Smooth muscle cell (in vitro differentiated cells): ENCODE data around the gene OR6S1. TPM values are rescaled to one million over a fixed set of nuclear protein-coding genes. Genes with fewer than 3 reads are reported as not detected.

Source experiments
- DNase-seq: peaks from one replicate; lab custom pipeline; 2025; ENCODE audit not compliant: unreplicated experiment; lab: John Stamatoyannopoulos, UW
- H2AFZ ChIP-seq: fragments of 200-600 bp; sonication (generic); 2 replicates; pipeline ENCODE4 v1.6.0; 2016; ENCODE audit warnings: antibody characterized with exemption, low read depth, mild to moderate bottlenecking
- H3F3A ChIP-seq: fragments of 200-600 bp; sonication (generic); 2 replicates; pipeline ENCODE4 v1.6.0; 2017; ENCODE audit warnings: antibody characterized with exemption, low read depth
- H3K27ac ChIP-seq: fragments of 200-600 bp; sonication (generic); 2 replicates; pipeline ENCODE4 v1.5.1; 2016; ENCODE audit warnings: low read depth, mild to moderate bottlenecking
- H3K27me3 ChIP-seq: fragments of 200-600 bp; sonication (generic); 2 replicates; pipeline ENCODE4 v1.6.1; 2016; ENCODE audit warnings: low read depth, mild to moderate bottlenecking
- H3K36me3 ChIP-seq: fragments of 200-600 bp; sonication (generic); 2 replicates; pipeline ENCODE4 v1.5.1; 2016; ENCODE audit warnings: low read depth
- H3K4me1 ChIP-seq: fragments of 200-600 bp; sonication (generic); 2 replicates; pipeline ENCODE4 v1.5.1; 2016; ENCODE audit warnings: low read depth
- H3K4me2 ChIP-seq: fragments of 200-600 bp; sonication (generic); 2 replicates; pipeline ENCODE4 v1.6.0; 2016; ENCODE audit warnings: mild to moderate bottlenecking
- H3K4me3 ChIP-seq: fragments of 200-600 bp; sonication (generic); 2 replicates; pipeline ENCODE4 v1.5.1; 2016; ENCODE audit warnings: mild to moderate bottlenecking
- H3K79me2 ChIP-seq: fragments of 200-600 bp; sonication (generic); 2 replicates; pipeline ENCODE4 v1.6.0; 2016; ENCODE audit warnings: low read depth, mild to moderate bottlenecking
- H3K9ac ChIP-seq: fragments of 200-600 bp; sonication (generic); 2 replicates; pipeline ENCODE4 v1.6.0; 2016; ENCODE audit warnings: low read depth
- H3K9me3 ChIP-seq: fragments of 200-600 bp; sonication (generic); replicated peaks from 2 replicates; pipeline ENCODE4 v1.5.1; 2016; ENCODE audit warnings: low read depth
- H4K20me1 ChIP-seq: fragments of 200-600 bp; sonication (generic); 2 replicates; pipeline ENCODE4 v1.6.0; 2016; ENCODE audit warnings: low read depth
- WGBS: methylation state at CpG from one replicate; pipeline ENCODE4 v1.1.7; 2016; ENCODE audit warnings: low lambda C conversion rate; 5-methylcytosine and 5-hydroxymethylcytosine counted together
- polyA plus RNA-seq: library from polyadenylated mRNA; unstranded; fragments of >200 nt; fragmentation: Nextera tagmentation; extraction: Ambion mirVana; gene quantifications from 2 replicates; pipeline ENCODE4 v1.2.1, GENCODE V29; 2016
- total RNA-seq: library from RNA; depleted of rRNA; stranded (reverse); fragments of >200 nt; gene quantifications from 2 replicates; pipeline ENCODE4 v1.2.3, GENCODE V29; 2014
- TF ChIP-seq, protein P1 (sequence below): fragments of 200-600 bp; sonication (generic); IDR thresholded peaks from 2 replicates; pipeline ENCODE4 v1.5.1; 2017; ENCODE audit warnings: borderline replicate concordance, mild to moderate bottlenecking, antibody characterized with exemption; ENCODE audit not compliant: insufficient read depth, poor library complexity, severe bottlenecking

The OR6S1 gene
- total and polyA plus RNA-seq, 2 experiments from 2014 or later: not detected

DNA sequence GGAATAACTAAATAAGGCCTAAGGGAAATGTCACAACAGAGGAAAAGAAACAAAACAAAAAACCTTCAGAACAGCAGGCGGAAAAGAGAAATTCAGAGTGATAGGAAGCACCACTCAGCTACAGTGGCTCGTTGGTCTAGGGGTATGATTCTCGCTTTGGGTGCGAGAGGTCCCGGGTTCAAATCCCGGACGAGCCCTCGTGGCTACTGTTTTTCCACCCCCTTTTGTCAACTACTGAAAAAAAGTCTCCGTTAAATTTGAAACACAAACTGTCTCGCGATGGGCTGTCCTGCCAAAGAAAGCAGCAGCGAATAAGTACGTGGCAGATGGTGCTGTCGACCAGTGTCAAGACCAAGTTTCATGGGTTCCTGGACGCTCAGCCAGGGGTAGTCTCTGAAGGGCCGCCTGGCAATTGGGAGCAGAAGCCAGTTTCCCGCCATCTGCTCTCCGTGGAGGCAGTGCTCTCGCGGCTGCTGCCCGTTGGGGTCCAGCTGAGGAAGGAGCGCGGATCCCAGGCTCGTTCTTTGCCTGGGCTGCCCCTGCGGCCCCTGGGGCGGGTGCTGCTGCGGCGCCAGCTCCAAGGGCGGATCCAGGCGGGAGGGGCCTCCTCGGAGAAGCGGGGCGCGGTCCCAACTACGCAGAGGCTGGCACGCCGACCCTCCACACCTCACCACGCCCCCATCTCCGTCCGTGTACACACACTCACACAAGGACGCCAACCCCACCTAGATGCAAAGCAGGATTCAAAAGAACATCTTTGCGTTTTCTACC is 42.6 kb upstream of the OR6S1 start, which contains the start of gene RNASE4:
Gene RNASE4, plus strand, starts transcription at position 670 of the 771 bp plus-strand sequence. CDS start 14,812 bp downstream, outside the sequence.
- Histone ChIP-seq H2AFZ (peak within 1 kb of the TSS; percentile 90), H3K4me1 (peaks cover 12% of the 10 kb centered on the region), H3K4me3 (peak within 1 kb of the TSS; percentile 94), H3K9me3 (no peaks in the 10 kb centered on the region), H3F3A (peaks cover 34% of the 10 kb centered on the region), H3K27ac (peak within 1 kb of the TSS; percentile 98), H3K79me2 (no peaks in the 10 kb centered on the region), H3K9ac (peak within 1 kb of the TSS; percentile 97), H3K27me3 (no peaks in the 10 kb centered on the region), H4K20me1 (no peaks in the 10 kb centered on the region), H3K36me3 (no peaks in the 10 kb centered on the region), H3K4me2 (peak within 1 kb of the TSS; percentile 94)
- WGBS: under 1% methylated on average over 37 of the region's 42 CpGs
- DNase-seq: peak; percentile 69
- TF ChIP-seq, protein P1, sequence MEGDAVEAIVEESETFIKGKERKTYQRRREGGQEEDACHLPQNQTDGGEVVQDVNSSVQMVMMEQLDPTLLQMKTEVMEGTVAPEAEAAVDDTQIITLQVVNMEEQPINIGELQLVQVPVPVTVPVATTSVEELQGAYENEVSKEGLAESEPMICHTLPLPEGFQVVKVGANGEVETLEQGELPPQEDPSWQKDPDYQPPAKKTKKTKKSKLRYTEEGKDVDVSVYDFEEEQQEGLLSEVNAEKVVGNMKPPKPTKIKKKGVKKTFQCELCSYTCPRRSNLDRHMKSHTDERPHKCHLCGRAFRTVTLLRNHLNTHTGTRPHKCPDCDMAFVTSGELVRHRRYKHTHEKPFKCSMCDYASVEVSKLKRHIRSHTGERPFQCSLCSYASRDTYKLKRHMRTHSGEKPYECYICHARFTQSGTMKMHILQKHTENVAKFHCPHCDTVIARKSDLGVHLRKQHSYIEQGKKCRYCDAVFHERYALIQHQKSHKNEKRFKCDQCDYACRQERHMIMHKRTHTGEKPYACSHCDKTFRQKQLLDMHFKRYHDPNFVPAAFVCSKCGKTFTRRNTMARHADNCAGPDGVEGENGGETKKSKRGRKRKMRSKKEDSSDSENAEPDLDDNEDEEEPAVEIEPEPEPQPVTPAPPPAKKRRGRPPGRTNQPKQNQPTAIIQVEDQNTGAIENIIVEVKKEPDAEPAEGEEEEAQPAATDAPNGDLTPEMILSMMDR: no peak

DNA sequence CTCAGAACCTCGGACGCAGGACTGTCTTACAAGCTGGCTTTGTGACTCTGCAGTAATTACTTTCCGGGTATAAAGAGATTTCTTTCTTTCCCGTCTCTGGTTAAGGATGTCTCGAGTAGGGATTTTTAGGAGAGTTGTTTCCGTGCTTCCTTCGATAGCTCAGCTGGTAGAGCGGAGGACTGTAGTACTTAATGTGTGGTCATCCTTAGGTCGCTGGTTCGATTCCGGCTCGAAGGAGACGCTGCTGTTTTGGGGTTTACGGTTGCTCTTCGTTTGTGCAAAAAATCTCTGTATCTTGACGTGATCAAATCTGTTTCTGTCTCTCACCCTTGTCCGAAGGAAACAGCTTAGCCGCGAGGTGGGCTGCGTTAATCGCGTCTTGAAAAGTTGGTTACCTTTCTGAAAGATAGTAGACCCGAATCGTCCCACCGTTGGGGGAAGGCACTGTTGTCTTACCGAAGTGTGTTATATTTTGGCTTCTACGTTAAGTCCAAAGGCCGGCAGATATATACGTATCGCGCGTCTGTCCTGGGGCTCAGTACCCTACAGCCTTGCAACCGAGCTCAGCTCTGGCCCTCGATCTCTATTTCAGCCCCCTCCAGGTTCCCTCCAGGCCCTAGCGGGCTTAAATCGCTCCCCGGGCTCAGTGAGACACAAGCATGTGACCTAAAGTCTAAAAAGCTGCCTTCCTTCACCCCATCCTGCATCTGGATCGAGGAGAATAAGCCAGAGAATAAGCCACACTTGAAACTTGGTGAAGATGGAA is 41.8 kb upstream of the OR6S1 start:
- H3F3A ChIP-seq: peaks cover 34% of the 10 kb centered on the region
- peak overlapping the region; percentile 98 for H3K27ac ChIP-seq
- WGBS: 1% methylated on average over 38 of the region's 38 CpGs
- peak overlapping the region; percentile 94 for H3K4me3 ChIP-seq
- H3K79me2 ChIP-seq: no peaks in the 10 kb centered on the region
- H3K4me2 ChIP-seq: peak overlapping the region; percentile 94
- TF ChIP-seq, protein P1: no peak
- no peaks in the 10 kb centered on the region for H3K27me3 ChIP-seq
- H3K9ac ChIP-seq: peak overlapping the region; percentile 97
- H2AFZ ChIP-seq: peak overlapping the region; percentile 90
- no peaks in the 10 kb centered on the region for H3K36me3 ChIP-seq
- no peaks in the 10 kb centered on the region for H4K20me1 ChIP-seq
- DNase-seq: peak; percentile 76
- H3K9me3 ChIP-seq: no peaks in the 10 kb centered on the region
- peaks cover 12% of the 10 kb centered on the region for H3K4me1 ChIP-seq

DNA sequence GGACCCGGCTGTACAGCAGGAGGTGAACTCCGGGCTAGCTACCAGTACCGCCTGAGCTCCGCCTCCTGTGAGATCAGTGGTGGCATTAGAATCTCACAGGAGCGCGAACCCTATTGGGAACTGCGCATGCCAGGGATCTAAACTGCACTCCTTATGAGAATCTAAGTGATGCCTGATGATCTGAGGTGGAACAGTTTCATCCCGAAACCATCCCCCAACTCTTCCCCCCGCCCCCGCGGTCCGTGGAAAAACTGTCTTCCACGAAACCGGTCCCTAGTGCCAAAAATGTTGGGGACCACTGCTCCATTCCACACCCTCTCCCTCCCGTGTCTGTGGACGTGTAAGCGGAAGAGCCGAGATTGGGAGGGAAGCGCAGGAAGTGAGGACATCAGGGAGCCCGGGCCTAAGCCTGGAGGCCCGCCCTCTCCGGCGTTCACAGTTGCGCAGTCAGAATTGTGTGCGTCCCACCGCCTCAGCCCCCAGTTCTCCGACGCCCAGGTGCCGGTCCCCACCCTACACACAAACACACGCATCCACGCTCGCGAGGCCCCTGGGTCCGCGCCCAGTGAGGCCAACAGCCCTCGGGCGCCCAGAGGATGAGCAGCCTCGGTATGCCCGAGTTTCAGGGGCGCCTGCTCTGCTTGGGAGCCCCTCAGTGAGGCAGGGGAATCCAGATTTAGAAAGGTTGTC is 41.1 kb upstream of the OR6S1 start:
- Histone ChIP-seq H3K79me2 (no peaks in the 10 kb centered on the region), H4K20me1 (no peaks in the 10 kb centered on the region), H3K9ac (peak overlapping the region; percentile 97), H3K27ac (peak overlapping the region; percentile 98), H3K4me2 (peak overlapping the region; percentile 94), H3F3A (peaks cover 34% of the 10 kb centered on the region), H3K9me3 (no peaks in the 10 kb centered on the region), H3K36me3 (no peaks in the 10 kb centered on the region), H3K4me3 (peak overlapping the region; percentile 94), H2AFZ (peak overlapping the region; percentile 90), H3K4me1 (peaks cover 12% of the 10 kb centered on the region), H3K27me3 (no peaks in the 10 kb centered on the region)
- DNase-seq: peak; percentile 58
- WGBS: 3% methylated on average over 37 of the region's 40 CpGs
- TF ChIP-seq, protein P1: no peak
